Activated CD4-positive, alpha-beta T cell treated with anti-CD3 and anti-CD28 coated beads for 24 hours (primary cell): ENCODE measurements around the gene BCL6B.

ENCODE experiments used
- DNase-seq, 2 donors: peaks; one replicate each; pipeline ENCODE4 v3.0.0-alpha.2; 2020; ENCODE audit warnings: low read depth in 2 of 2

Gene BCL6B

GRCh38 chr17:7060165-7060891 is 37.5 kb downstream of the BCL6B start:
- peak in 1 of 2 donors; percentile 38 for DNase-seq

- no peak for DNase-seq
These were observed 40.8 kb downstream of the BCL6B start for GRCh38 chr17:7063518-7064094.

- DNase-seq = no peak
These were observed 41.4 kb downstream of the BCL6B start for GRCh38 chr17:7064261-7064660.

- no peak for DNase-seq
These were observed 44.3 kb downstream of the BCL6B start for GRCh38 chr17:7067198-7067597.

DNA sequence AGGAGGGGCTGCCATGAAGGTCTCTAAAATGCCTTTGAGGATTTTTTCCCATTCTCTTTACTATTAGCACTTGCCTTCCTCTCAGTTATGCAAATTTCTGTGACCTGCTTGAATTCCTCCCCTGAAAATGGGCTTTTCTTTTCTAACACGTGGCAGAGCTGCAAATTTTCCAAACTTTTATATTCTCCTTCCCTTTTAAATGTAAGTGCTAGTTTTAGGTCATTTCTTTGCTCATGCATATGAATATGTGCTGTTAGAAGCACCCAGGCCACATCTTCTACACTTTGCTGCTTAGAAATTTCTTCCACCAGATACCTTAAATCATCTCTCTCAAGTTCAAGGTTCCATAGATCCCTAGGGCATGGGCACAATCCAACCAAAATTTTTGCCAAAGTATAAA is 45.4 kb downstream of the BCL6B start:
- DNase-seq = no peak

- no peak for DNase-seq
These were observed 47.9 kb downstream of the BCL6B start for GRCh38 chr17:7070712-7071111.

DNA sequence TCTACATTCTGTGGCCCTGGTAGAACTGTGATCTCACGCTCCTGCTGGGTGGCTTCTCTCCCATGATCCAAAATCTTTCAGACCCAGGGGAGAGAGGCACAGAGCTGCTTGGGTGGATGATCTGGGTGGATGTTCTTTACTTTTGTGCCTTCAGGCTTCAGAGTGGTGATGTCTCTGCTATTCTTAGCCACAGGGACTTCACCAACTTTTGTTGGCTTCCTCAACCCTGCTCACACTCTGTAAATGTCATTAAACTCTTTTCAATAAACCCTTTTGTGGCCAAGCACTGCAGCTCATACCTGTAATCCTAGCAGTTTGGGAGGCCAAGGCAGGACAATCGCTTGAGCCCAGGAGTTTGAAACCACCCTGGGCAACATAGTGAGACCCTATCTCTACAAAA is 49.6 kb downstream of the BCL6B start:
- DNase-seq = no peak

DNA sequence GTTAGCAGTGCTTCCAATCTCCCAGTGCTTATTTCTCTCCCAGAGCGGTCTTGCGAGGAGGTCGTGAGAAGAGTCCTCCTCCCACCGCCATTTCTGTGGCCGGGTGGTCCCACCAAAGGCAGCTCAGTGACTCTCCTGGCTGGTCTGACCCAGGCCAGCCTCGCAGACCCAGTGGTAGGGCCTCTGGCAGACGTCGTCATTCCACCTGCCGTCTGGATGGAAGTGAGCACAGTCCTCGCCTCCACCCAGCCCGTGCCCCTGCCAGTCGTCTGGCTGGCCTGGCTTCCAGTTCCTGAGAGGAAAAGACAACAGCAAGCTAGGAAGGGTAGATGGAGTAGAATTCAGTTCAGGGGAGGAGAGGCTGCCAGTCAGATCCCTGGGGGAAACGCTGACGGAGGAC is 52.1 kb downstream of the BCL6B start:
- DNase-seq = no peak

- no peak for DNase-seq
These were observed 55.2 kb downstream of the BCL6B start for GRCh38 chr17:7077911-7078546.

DNA sequence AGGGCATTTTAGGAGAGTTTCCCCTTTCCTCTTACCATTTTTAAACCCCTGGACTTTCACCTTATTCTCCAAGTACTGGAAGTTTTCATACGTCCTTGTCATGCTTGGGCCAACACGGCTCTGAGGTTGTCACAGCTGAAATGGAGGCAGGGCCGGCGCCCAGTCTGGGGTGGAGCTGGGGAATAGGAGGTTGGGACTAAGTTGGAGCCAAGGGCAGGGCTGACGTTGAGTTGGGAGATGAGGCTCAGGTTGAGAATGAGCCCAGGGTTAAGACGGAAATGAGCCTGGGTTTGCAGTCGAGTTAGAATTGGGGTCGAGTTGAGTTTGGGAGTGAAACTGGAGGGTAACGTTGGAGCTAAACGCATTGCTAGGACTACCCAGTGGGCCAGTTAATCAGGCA is 55.9 kb downstream of the BCL6B start:
- no peak for DNase-seq
